ENCODE results near the gene DMC1.

DNA sequence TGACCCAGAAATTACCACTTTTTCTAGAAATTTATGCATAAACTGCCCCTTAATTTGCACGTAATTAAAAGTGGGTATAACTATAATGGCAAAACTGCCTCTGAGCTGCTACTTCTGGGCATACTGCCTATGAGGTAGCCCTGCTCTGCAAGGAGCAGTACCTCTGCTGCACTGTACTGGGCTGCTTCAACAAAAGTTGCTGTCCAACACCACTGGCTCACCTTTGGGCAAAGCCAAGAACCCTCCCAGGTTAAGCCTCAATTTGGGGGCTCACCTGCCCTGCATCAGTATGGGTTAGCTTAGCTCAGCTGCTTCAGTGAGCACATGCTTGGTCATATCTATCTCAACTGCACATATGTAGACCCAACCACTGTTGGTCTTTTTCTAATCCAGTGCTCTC, 4.5 kb downstream of the DMC1 start:
- TF ChIP-seq, protein P1, sequence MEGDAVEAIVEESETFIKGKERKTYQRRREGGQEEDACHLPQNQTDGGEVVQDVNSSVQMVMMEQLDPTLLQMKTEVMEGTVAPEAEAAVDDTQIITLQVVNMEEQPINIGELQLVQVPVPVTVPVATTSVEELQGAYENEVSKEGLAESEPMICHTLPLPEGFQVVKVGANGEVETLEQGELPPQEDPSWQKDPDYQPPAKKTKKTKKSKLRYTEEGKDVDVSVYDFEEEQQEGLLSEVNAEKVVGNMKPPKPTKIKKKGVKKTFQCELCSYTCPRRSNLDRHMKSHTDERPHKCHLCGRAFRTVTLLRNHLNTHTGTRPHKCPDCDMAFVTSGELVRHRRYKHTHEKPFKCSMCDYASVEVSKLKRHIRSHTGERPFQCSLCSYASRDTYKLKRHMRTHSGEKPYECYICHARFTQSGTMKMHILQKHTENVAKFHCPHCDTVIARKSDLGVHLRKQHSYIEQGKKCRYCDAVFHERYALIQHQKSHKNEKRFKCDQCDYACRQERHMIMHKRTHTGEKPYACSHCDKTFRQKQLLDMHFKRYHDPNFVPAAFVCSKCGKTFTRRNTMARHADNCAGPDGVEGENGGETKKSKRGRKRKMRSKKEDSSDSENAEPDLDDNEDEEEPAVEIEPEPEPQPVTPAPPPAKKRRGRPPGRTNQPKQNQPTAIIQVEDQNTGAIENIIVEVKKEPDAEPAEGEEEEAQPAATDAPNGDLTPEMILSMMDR (IDR thresholded peaks at IDR 0.05), result no peak
- no peak for TF ChIP-seq POLR2A (IDR thresholded peaks at IDR 0.05)
